CD4-positive, alpha-beta T cell treated with Interleukin-10 for 1 hour (primary cell): Measurements from ENCODE around the gene MUTYH.
"Not testable (repeated sequence)": the region's sequence is repeated elsewhere in the genome, so short reads cannot be mapped to it uniquely, and the experiment has no call there.

Source experiments
- DNase-seq: peaks from one replicate; pipeline ENCODE4 v3.0.0-alpha.2; 2020

MUTYH gene

GRCh38 chr1:45339789-45340558 lies at the start of gene MUTYH, which contains the start of gene TOE1:
Gene MUTYH, minus strand, starts transcription at chr1:45340440. Its CDS starts 5,935 bp downstream, at chr1:45334505.
Gene TOE1, plus strand, starts transcription at chr1:45340170. Its CDS starts 83 bp downstream, at chr1:45340253.
- peak; percentile 92 for DNase-seq

GRCh38 chr1:45386219-45386618 lies 46.0 kb upstream of the MUTYH start:
- DNase-seq, result no peak

GRCh38 chr1:45385302-45385701 lies 45.1 kb upstream of the MUTYH start:
- DNase-seq, result no peak

GRCh38 chr1:45384213-45384612 lies 44.0 kb upstream of the MUTYH start:
- DNase-seq, result not testable (repeated sequence)

- no peak for DNase-seq
Measured at GRCh38 chr1:45383191-45383590, 43.0 kb upstream of the MUTYH start.

- no peak for DNase-seq
Measured at GRCh38 chr1:45381243-45381642, 41.0 kb upstream of the MUTYH start.

- no peak for DNase-seq
Measured at GRCh38 chr1:45380730-45381129, 40.5 kb upstream of the MUTYH start.

- DNase-seq, result no peak
Measured at GRCh38 chr1:45380125-45380524, 39.9 kb upstream of the MUTYH start.

GRCh38 chr1:45379524-45379923 lies 39.3 kb upstream of the MUTYH start:
- no peak for DNase-seq

GRCh38 chr1:45378184-45378583 lies 37.9 kb upstream of the MUTYH start:
- DNase-seq, result no peak

GRCh38 chr1:45375104-45376090 lies 35.2 kb upstream of the MUTYH start:
- no peak for DNase-seq

- DNase-seq, result no peak
Measured at GRCh38 chr1:45373573-45373972, 33.3 kb upstream of the MUTYH start.

GRCh38 chr1:45370575-45370974 lies 30.3 kb upstream of the MUTYH start:
- no peak for DNase-seq

- no peak for DNase-seq
Measured at GRCh38 chr1:45365051-45365450, 24.8 kb upstream of the MUTYH start.

GRCh38 chr1:45364294-45364693 lies 24.1 kb upstream of the MUTYH start:
- no peak for DNase-seq

GRCh38 chr1:45360981-45361380 lies 20.7 kb upstream of the MUTYH start:
- DNase-seq, result not testable (repeated sequence)

GRCh38 chr1:45359882-45360513 lies 19.8 kb upstream of the MUTYH start:
- DNase-seq, result peak; percentile 64

- no peak for DNase-seq
Measured at GRCh38 chr1:45356186-45356585, 15.9 kb upstream of the MUTYH start.

- no peak for DNase-seq
Measured at GRCh38 chr1:45355683-45356082, 15.4 kb upstream of the MUTYH start.

GRCh38 chr1:45354838-45355237 lies 14.6 kb upstream of the MUTYH start:
- no peak for DNase-seq

GRCh38 chr1:45353685-45354084 lies 13.4 kb upstream of the MUTYH start:
- no peak for DNase-seq

- no peak for DNase-seq
Measured at GRCh38 chr1:45351508-45351907, 11.3 kb upstream of the MUTYH start.
